A673 (cell line): ENCODE results near the gene MAP3K9. TPM values are rescaled to one million over a fixed set of nuclear protein-coding genes. Genes with fewer than 3 reads are reported as not detected.

ENCODE experiments used
- BruUV-seq: library from RNA; stranded (reverse); fragments of 400-500 nt; replicated peaks from 2 replicates; lab custom pipeline; 2021; lab: Mats Ljungman, UMichigan
- CTCF ChIA-PET: fragments of 300-600 bp; sonication (Branson Sonifier 250); formaldehyde crosslinking; loops from one replicate; lab custom pipeline; 2022; ENCODE audit warnings: antibody characterized with exemption; lab: Charles Lee
- POLR2A ChIA-PET: fragments of 300-600 bp; sonication (Branson Sonifier 250); formaldehyde crosslinking; loops from one replicate; lab custom pipeline; 2022; ENCODE audit warnings: antibody characterized with exemption; ENCODE audit not compliant: low non-redundant PET; lab: Charles Lee
- DNase-seq: peaks from one replicate; pipeline ENCODE4 v3.0.0-alpha.2; 2015; ENCODE audit warnings: low spot score
- H3K27ac ChIP-seq: fragments of 200-600 bp; sonication (generic); 2 replicates; pipeline ENCODE4 v1.5.1; 2016; ENCODE audit warnings: mixed run types, low read depth, mild to moderate bottlenecking, mixed read lengths, antibody characterized with exemption, low read length; ENCODE audit not compliant: poor library complexity, severe bottlenecking
- H3K27me3 ChIP-seq: fragments of 200-600 bp; sonication (generic); replicated peaks from 2 replicates; pipeline ENCODE4 v1.6.1; 2017; ENCODE audit warnings: mixed run types, low read depth, mild to moderate bottlenecking, mixed read lengths, antibody characterized with exemption, low read length; ENCODE audit not compliant: insufficient read depth, poor library complexity
- H3K36me3 ChIP-seq: fragments of 200-600 bp; sonication (generic); 2 replicates; pipeline ENCODE4 v1.6.1; 2016; ENCODE audit warnings: mixed run types, mild to moderate bottlenecking, mixed read lengths, antibody characterized with exemption, low read length; ENCODE audit not compliant: insufficient read depth, poor library complexity, severe bottlenecking
- H3K4me1 ChIP-seq: fragments of 200-600 bp; sonication (generic); 2 replicates; pipeline ENCODE4 v1.6.1; 2017; ENCODE audit warnings: mixed run types, mild to moderate bottlenecking, mixed read lengths, antibody characterized with exemption, low read length; ENCODE audit not compliant: insufficient read depth, poor library complexity, severe bottlenecking
- H3K4me3 ChIP-seq: fragments of 200-600 bp; sonication (generic); 2 replicates; pipeline ENCODE4 v1.5.1; 2016; ENCODE audit warnings: low read depth, mixed run types, mild to moderate bottlenecking, mixed read lengths, low read length; ENCODE audit not compliant: poor library complexity, severe bottlenecking
- H3K9me3 ChIP-seq: fragments of 200-600 bp; sonication (generic); 2 replicates; pipeline ENCODE4 v1.6.1; 2016; ENCODE audit warnings: mixed run types, low read depth, mild to moderate bottlenecking, mixed read lengths, antibody characterized with exemption, low read length; ENCODE audit not compliant: poor library complexity, severe bottlenecking
- CTCF ChIP-seq: fragments of 300-800, 200-600 bp; sonication (generic); conservative IDR thresholded peaks from 2 replicates; pipeline ENCODE4 v1.5.1; 2017; ENCODE audit warnings: low read depth, mild to moderate bottlenecking, antibody characterized with exemption, low read length, moderate library complexity, mixed read lengths
- EZH2 ChIP-seq: fragments of 200-600 bp; sonication (generic); IDR thresholded peaks from 2 replicates; pipeline ENCODE4 v1.6.1; 2017; ENCODE audit warnings: borderline replicate concordance, low read depth, mild to moderate bottlenecking, mixed read lengths, antibody characterized with exemption, low read length; ENCODE audit not compliant: poor library complexity, severe bottlenecking
- intact Hi-C: fragments of 100-400 bp; cut with micrococcal nuclease; formaldehyde crosslinking; loops from one replicate; pipeline ENCODE4 v1.10.0; 2022; ENCODE audit not compliant: unreplicated experiment
- total RNA-seq: library from RNA; stranded (reverse); gene quantifications from 2 replicates; pipeline ENCODE4 v1.2.3, GENCODE V29; 2021

MAP3K9 gene
- total RNA-seq, 1 experiment from 2014 or later = 5.4 TPM

DNA sequence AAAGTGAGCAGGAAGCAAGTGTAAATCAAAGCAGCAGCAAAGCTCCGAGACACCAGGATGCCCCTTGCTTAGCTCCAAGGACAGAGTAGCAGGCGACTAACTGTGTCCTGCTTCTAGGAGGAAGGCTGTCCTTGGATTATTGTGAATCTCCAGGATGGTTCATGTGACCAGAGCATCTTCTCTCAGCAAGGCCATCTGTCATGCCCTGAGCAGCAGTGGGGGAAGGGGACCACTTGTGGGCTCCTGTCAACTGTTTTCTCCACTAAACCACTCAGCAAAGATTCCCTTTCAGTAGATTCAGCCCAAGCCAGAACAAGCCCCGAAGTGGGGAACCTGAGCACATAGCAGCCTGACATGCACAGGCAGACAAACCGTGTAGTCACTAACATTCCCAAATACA, 19.4 kb downstream of the MAP3K9 start:
- Histone ChIP-seq H3K27me3 (no peaks in the 10 kb centered on the region), H3K36me3 (no peaks in the 10 kb centered on the region), H3K4me1 (peaks cover 8% of the 10 kb centered on the region), H3K27ac (no peak overlapping the region), H3K9me3 (no peaks in the 10 kb centered on the region), H3K4me3 (no peak overlapping the region)
- BruUV-seq = no TSS peak
- CTCF ChIA-PET = no interaction called here
- intact Hi-C loops = no loop called here
- no peak for DNase-seq
- POLR2A ChIA-PET = no interaction called here
- TF ChIP-seq EZH2 = no peak
- TF ChIP-seq CTCF = no peak

DNA sequence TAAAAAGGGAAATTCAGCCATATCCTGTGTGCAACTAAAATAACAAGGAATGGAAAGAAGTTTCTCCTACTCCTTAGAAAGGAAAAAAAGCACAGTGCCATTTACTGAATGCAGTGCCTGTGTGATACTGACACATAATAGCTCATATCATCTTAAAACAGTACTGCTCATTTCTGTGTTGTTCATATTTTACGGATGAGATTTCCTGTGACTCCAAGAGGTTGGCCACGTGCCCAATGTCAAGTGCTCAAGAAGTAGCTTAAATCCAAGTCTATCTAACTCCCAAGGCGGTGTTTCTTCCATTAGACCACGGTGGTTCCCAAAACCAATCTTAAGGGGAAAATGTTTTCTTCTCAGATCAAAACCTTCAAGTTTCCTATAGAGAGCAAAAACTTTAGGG, 20.0 kb downstream of the MAP3K9 start:
- intact Hi-C loops = no loop called here
- DNase-seq = peak; percentile 65
- ChIA-PET CTCF (no interaction called here), POLR2A (no interaction called here)
- no peak for TF ChIP-seq EZH2
- no peak for TF ChIP-seq CTCF
- no TSS peak for BruUV-seq
- Histone ChIP-seq H3K36me3 (no peaks in the 10 kb centered on the region), H3K9me3 (no peaks in the 10 kb centered on the region), H3K4me1 (peaks cover 8% of the 10 kb centered on the region), H3K4me3 (no peak overlapping the region), H3K27me3 (no peaks in the 10 kb centered on the region), H3K27ac (no peak overlapping the region)

- POLR2A ChIA-PET = no interaction called here
- Histone ChIP-seq H3K36me3 (no peaks in the 10 kb centered on the region), H3K27ac (no peak overlapping the region), H3K4me3 (no peak overlapping the region), H3K27me3 (no peaks in the 10 kb centered on the region), H3K9me3 (no peaks in the 10 kb centered on the region), H3K4me1 (peaks cover 8% of the 10 kb centered on the region)
- intact Hi-C loops = no loop called here
- no TSS peak for BruUV-seq
- DNase-seq = no peak
- TF ChIP-seq EZH2 (no peak), CTCF (no peak)
- CTCF ChIA-PET = no interaction called here
Measured at GRCh38 chr14:70788898-70789297, 20.4 kb downstream of the MAP3K9 start.
